CD4-positive, alpha-beta T cell treated with Interleukin-10 for 1 hour (primary cell): Measurements from ENCODE around the gene ENO2.

Experiments used
- DNase-seq: peaks from one replicate; pipeline ENCODE4 v3.0.0-alpha.2; 2020

The ENO2 gene

GRCh38 chr12:6962285-6963015, 48.1 kb downstream of the ENO2 start:
- DNase-seq, result no peak

DNA sequence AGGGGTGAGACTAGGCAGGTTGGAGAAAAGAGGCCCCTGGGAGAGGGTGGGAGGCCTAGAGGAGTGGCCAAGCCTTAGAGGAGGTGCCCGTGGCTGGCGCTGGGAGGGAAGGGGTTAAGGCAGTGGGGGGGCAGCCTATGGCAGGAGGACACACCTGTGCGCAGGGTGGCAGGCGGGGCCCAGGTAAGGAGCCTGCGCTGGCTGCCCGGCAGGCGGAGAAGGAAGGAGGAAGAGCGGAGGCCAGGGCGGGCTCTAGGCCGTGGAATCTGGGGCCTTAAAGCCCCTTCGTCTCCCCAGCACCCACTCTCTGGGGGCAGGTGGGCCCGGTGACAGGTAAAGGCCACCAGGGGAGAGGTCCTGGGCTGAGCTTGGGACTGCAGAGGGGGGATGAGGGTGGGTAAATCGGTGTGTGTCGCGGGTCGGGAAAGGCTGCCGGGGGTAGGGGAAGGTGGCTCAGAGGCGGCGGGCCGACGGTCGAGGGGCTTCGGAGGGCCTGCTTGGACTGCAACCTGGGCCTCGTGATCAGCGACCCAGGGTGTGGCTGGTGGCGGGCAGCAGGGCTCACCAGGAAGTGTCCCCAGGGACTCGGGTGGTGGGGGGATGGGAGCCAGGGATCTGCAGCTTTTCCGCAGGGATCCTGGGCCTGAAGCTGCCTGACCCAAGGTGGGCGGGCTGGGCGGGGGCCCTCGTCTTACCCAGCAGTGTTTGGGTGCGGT, 48.8 kb downstream of the ENO2 start:
- DNase-seq, result no peak

- DNase-seq, result no peak
Observed at GRCh38 chr12:6963791-6964413, 49.5 kb downstream of the ENO2 start.

GRCh38 chr12:6964605-6965025, 50.2 kb downstream of the ENO2 start:
- DNase-seq, result no peak

- peak; percentile 93 for DNase-seq
Observed at GRCh38 chr12:6965026-6965661, 50.8 kb downstream of the ENO2 start.

GRCh38 chr12:6965714-6966113, 51.3 kb downstream of the ENO2 start:
- DNase-seq, result no peak

DNA sequence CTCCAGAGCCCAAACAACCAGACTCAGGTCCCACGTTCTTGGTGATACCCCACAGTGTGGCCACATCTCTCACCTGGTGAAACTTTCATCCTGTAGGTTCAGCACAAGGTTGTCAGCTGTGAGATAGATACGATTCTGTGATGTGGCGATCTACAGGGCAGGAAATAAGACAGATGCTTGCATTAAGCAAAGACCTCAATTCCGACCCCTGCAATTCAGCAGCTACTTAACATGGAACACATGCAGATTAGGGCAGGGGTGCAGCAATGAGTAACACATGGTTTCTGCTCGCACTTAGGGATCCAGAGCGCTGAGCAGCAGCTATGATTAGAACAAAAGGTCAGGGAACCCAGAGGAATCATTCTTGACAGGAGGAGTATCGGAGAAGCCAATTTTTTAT, 52.0 kb downstream of the ENO2 start:
- no peak for DNase-seq

DNA sequence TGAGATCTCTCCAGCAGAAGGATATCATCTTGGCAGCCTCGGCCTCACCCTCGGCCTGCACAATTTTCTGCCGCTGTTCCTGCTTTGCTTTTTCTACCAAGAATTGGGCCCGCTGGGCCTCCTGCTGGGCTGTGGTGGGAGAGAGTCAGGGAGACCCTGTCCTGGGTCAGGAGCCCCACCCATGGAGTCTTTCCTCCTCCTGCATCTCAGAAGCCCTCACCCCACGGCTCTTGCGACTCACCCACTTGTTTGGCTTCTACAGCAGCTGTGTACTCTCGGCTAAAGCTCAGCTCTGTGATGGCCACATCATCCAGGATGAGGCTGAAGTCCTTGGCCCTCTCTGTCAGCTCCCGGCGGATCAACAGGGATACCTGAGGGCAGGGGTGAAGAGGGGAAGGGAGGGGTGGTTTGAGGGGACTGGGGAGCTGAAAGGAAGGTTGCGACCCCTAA, 53.3 kb downstream of the ENO2 start:
- DNase-seq, result no peak

- no peak for DNase-seq
Observed at GRCh38 chr12:6968426-6968825, 54.0 kb downstream of the ENO2 start.

DNA sequence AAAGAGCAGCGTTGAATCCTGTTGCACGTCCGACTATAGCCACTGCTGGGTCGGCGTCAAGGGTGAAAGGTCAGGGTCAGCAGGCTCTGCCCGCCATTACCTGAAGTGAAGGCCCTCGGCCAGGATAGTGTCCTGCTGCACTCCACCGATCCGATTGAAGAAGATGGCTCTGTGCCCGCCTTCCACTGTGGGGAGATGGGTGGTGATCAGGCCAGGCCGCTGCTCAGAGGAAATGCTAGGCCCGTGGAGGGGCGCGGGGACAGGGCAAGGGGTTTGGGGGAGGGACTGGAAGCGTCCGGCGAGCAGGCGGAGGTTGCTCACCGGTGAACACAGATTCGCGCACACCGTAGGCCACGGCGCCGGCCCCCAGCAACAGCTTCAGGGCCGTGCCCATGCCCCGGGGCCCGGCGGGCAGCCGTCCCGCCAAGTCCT, 55.7 kb downstream of the ENO2 start:
- no peak for DNase-seq
